GM23338 (cell line): ENCODE results near the gene NCOR2. TPM values are rescaled to one million over a fixed set of nuclear protein-coding genes. Genes with fewer than 3 reads are reported as not detected.

ENCODE experiments used
- ATAC-seq: fragments of 200-7000 bp; cut with Tn5 transposase; 3 replicates; pipeline ENCODE4 v1.9.1; 2020
- DNase-seq: peaks from one replicate; pipeline ENCODE4 v3.0.0-alpha.2; 2015; ENCODE audit warnings: low spot score
- H2AFZ ChIP-seq: fragments of 200-600 bp; sonication (generic); 2 replicates; pipeline ENCODE4 v1.8.0; 2016; ENCODE audit warnings: antibody characterized with exemption, mild to moderate bottlenecking, moderate library complexity
- H3F3A ChIP-seq: fragments of 200-600 bp; sonication (generic); replicated peaks from 2 replicates; pipeline ENCODE4 v1.8.0; 2017; ENCODE audit warnings: antibody characterized with exemption, mixed run types, low read depth
- H3K27ac ChIP-seq: fragments of 200-600 bp; sonication (generic); 2 replicates; pipeline ENCODE4 v1.6.1; 2016; ENCODE audit warnings: low read depth
- H3K27me3 ChIP-seq: fragments of 200-600 bp; sonication (generic); 2 replicates; pipeline ENCODE4 v1.8.0; 2016; ENCODE audit warnings: mild to moderate bottlenecking, mixed run types, moderate library complexity; ENCODE audit not compliant: insufficient read depth
- H3K36me3 ChIP-seq: fragments of 200-600 bp; sonication (generic); 2 replicates; pipeline ENCODE4 v1.8.0; 2016; ENCODE audit warnings: mild to moderate bottlenecking; ENCODE audit not compliant: insufficient read depth
- H3K4me1 ChIP-seq: fragments of 200-600 bp; sonication (generic); 2 replicates; pipeline ENCODE4 v1.8.0; 2016; ENCODE audit warnings: mild to moderate bottlenecking, moderate library complexity; ENCODE audit not compliant: insufficient read depth
- H3K4me2 ChIP-seq: fragments of 200-600 bp; sonication (generic); 2 replicates; pipeline ENCODE4 v1.7.1; 2017; ENCODE audit warnings: mixed run types
- H3K4me3 ChIP-seq: fragments of 200-600 bp; sonication (generic); 2 replicates; pipeline ENCODE4 v1.6.1; 2016; ENCODE audit warnings: mixed run types
- H3K79me2 ChIP-seq: fragments of 200-600 bp; sonication (generic); replicated peaks from 2 replicates; pipeline ENCODE4 v1.8.0; 2017; ENCODE audit warnings: mild to moderate bottlenecking; ENCODE audit not compliant: insufficient read depth
- H3K9me2 ChIP-seq: fragments of 200-600 bp; sonication (generic); 2 replicates; pipeline ENCODE4 v1.8.0; 2017; ENCODE audit not compliant: insufficient read depth
- H4K20me1 ChIP-seq: fragments of 200-600 bp; sonication (generic); replicated peaks from 2 replicates; pipeline ENCODE4 v1.8.0; 2017; ENCODE audit warnings: mild to moderate bottlenecking; ENCODE audit not compliant: insufficient read depth
- H3K27ac Mint-ChIP-seq: 2 replicates; pipeline ENCODE4 v1.8.0; 2020; ENCODE audit warnings: inconsistent platforms, mild to moderate bottlenecking, moderate library complexity, mixed read lengths
- H3K27me3 Mint-ChIP-seq: 3 replicates; pipeline ENCODE4 v1.8.0; 2022; ENCODE audit warnings: low read depth, mild to moderate bottlenecking, moderate library complexity, mixed read lengths, inconsistent platforms; ENCODE audit not compliant: insufficient read depth, poor library complexity
- H3K36me3 Mint-ChIP-seq: 3 replicates; pipeline ENCODE4 v1.8.0; 2021; ENCODE audit warnings: low read depth, mild to moderate bottlenecking, inconsistent platforms, moderate library complexity, mixed read lengths
- H3K4me1 Mint-ChIP-seq: 3 replicates; pipeline ENCODE4 v1.8.0; 2020; ENCODE audit warnings: mild to moderate bottlenecking, inconsistent platforms, mixed read lengths
- H3K4me3 Mint-ChIP-seq: 3 replicates; pipeline ENCODE4 v1.8.0; 2021; ENCODE audit warnings: moderate library complexity, mild to moderate bottlenecking, inconsistent platforms, mixed read lengths
- H3K9me3 Mint-ChIP-seq: 3 replicates; pipeline ENCODE4 v1.8.0; 2020; ENCODE audit warnings: moderate library complexity, mild to moderate bottlenecking, inconsistent platforms, mixed read lengths
- EZH2 ChIP-seq: fragments of 200-600 bp; sonication (generic); IDR thresholded peaks from one replicate; pipeline ENCODE4 v1.8.0; 2017; ENCODE audit warnings: antibody characterized with exemption, mild to moderate bottlenecking, low read depth; ENCODE audit not compliant: unreplicated experiment
- EZH2phosphoT487 ChIP-seq: fragments of 200-600 bp; sonication (generic); IDR thresholded peaks from one replicate; pipeline ENCODE4 v1.8.1; 2018; ENCODE audit warnings: antibody characterized with exemption; ENCODE audit not compliant: unreplicated experiment
- JUNB ChIP-seq: IDR thresholded peaks from one replicate; pipeline ENCODE4 v1.6.1; 2016; ENCODE audit warnings: antibody characterized with exemption; ENCODE audit not compliant: unreplicated experiment
- NANOG ChIP-seq: IDR thresholded peaks from 2 replicates; pipeline ENCODE4 v1.6.1; 2016; ENCODE audit warnings: antibody characterized with exemption, borderline replicate concordance
- STAT1 ChIP-seq: IDR thresholded peaks from one replicate; pipeline ENCODE4 v1.6.1; 2016; ENCODE audit warnings: antibody characterized with exemption; ENCODE audit not compliant: unreplicated experiment
- ZNF114 ChIP-seq: fragments of 250-450 bp; sonication (Bioruptor Pico); IDR thresholded peaks from 2 replicates; pipeline ENCODE4 v1.5.0; 2020; ENCODE audit warnings: mild to moderate bottlenecking, moderate library complexity
- ZNF331 ChIP-seq: fragments of 250-450 bp; sonication (Bioruptor Pico); IDR thresholded peaks from 2 replicates; pipeline ENCODE4 v1.5.0; 2020; ENCODE audit warnings: low read depth, mild to moderate bottlenecking, moderate library complexity
- ZNF462 ChIP-seq: fragments of 250-450 bp; sonication (Bioruptor Pico); IDR thresholded peaks from 2 replicates; pipeline ENCODE4 v1.5.0; 2020; ENCODE audit warnings: mild to moderate bottlenecking, moderate library complexity
- polyA plus RNA-seq: library from polyadenylated mRNA; unstranded; fragments of >200 nt; fragmentation: Nextera tagmentation; extraction: Ambion mirVana; gene quantifications from 2 replicates; pipeline ENCODE4 v1.2.1, GENCODE V29; 2016
- total RNA-seq: library from RNA; depleted of rRNA; stranded (reverse); fragments of >200 nt; shearing (Covaris generic); gene quantifications from 2 replicates; pipeline ENCODE4 v1.2.3, GENCODE V29; 2014

The NCOR2 gene
- total and polyA plus RNA-seq, 2 experiments from 2014 or later, result 69.6 to 190 TPM

GRCh38 chr12:124537525-124538193 is 29.8 kb downstream of the NCOR2 start (continued):
- TF ChIP-seq NANOG (no peak), ZNF114 (CRISPR knock-in tag) (no peak), EZH2phosphoT487 (no peak), ZNF462 (no peak), JUNB (no peak), ZNF331 (CRISPR knock-in tag) (no peak), STAT1 (no peak)

GRCh38 chr12:124536641-124537040 is 30.8 kb downstream of the NCOR2 start:
- Mint-ChIP-seq H3K9me3 (peaks cover 5% of the 10 kb centered on the region; the same call in 1 of the 3 replicates), H3K4me1 (peaks cover 39% of the 10 kb centered on the region), H3K36me3 (peaks cover 33% of the 10 kb centered on the region), H3K27ac (no peak overlapping the region), H3K27me3 (peaks cover 15% of the 10 kb centered on the region), H3K4me3 (no peak overlapping the region)
- Histone ChIP-seq H3K9me2 (no peaks in the 10 kb centered on the region), H3K27me3 (no peaks in the 10 kb centered on the region), H4K20me1 (peaks cover 47% of the 10 kb centered on the region), H3K27ac (peak overlapping the region; percentile 30; the same call in 1 of the 2 replicates), H3K79me2 (peaks cover 83% of the 10 kb centered on the region), H3K4me2 (no peak overlapping the region), H2AFZ (no peak overlapping the region), H3F3A (no peaks in the 10 kb centered on the region), H3K4me1 (peaks cover 21% of the 10 kb centered on the region), H3K4me3 (no peak overlapping the region), H3K36me3 (no peaks in the 10 kb centered on the region)
- no peak for DNase-seq
- no peak for ATAC-seq
- TF ChIP-seq ZNF462, result no peak
- no peak for TF ChIP-seq STAT1
- TF ChIP-seq EZH2, result no peak
- TF ChIP-seq ZNF331 (CRISPR knock-in tag), result no peak
